Hepatocyte (in vitro differentiated cells): ENCODE data around the gene SYS1. TPM values are rescaled to one million over a fixed set of nuclear protein-coding genes. Genes with fewer than 3 reads are reported as not detected.

Source experiments
- DNase-seq: peaks from one replicate; pipeline ENCODE4 v3.0.0-alpha.2; 2016; ENCODE audit warnings: low spot score
- H2AFZ ChIP-seq: fragments of 200-600 bp; sonication (generic); 2 replicates; pipeline ENCODE4 v1.6.0; 2016; ENCODE audit warnings: antibody characterized with exemption, mild to moderate bottlenecking
- H3K27ac ChIP-seq: fragments of 200-600 bp; sonication (generic); 2 replicates; pipeline ENCODE4 v1.5.1; 2016; ENCODE audit warnings: mild to moderate bottlenecking
- H3K27me3 ChIP-seq: fragments of 200-600 bp; sonication (generic); 2 replicates; pipeline ENCODE4 v1.6.1; 2016
- H3K36me3 ChIP-seq: fragments of 200-600 bp; sonication (generic); replicated peaks from 2 replicates; pipeline ENCODE4 v1.5.1; 2016; ENCODE audit warnings: low read depth; ENCODE audit not compliant: insufficient read depth
- H3K4me1 ChIP-seq: fragments of 200-600 bp; sonication (generic); 2 replicates; pipeline ENCODE4 v1.5.1; 2016; ENCODE audit warnings: mild to moderate bottlenecking, moderate library complexity; ENCODE audit not compliant: insufficient read depth
- H3K4me2 ChIP-seq: fragments of 200-600 bp; sonication (generic); 2 replicates; pipeline ENCODE4 v1.6.0; 2016
- H3K4me3 ChIP-seq: fragments of 200-600 bp; sonication (generic); 2 replicates; pipeline ENCODE4 v1.5.1; 2016; ENCODE audit warnings: mild to moderate bottlenecking
- H3K79me2 ChIP-seq: fragments of 200-600 bp; sonication (generic); 2 replicates; pipeline ENCODE4 v1.6.0; 2017; ENCODE audit warnings: mild to moderate bottlenecking
- H3K9me2 ChIP-seq: fragments of 200-600 bp; sonication (generic); replicated peaks from 2 replicates; pipeline ENCODE4 v1.6.0; 2017; ENCODE audit warnings: mild to moderate bottlenecking; ENCODE audit not compliant: insufficient read depth
- H3K9me3 ChIP-seq: fragments of 200-600 bp; sonication (generic); 2 replicates; pipeline ENCODE4 v1.5.1; 2016; ENCODE audit warnings: low read depth, mild to moderate bottlenecking
- H4K20me1 ChIP-seq: fragments of 200-600 bp; sonication (generic); 2 replicates; pipeline ENCODE4 v1.6.0; 2016; ENCODE audit warnings: mild to moderate bottlenecking; ENCODE audit not compliant: insufficient read depth, poor library complexity, severe bottlenecking
- CTCF ChIP-seq: fragments of 200-600 bp; sonication (generic); IDR thresholded peaks from 2 replicates; pipeline ENCODE4 v1.5.1; 2016; ENCODE audit warnings: antibody characterized with exemption, mild to moderate bottlenecking; ENCODE audit not compliant: poor library complexity
- EZH2 ChIP-seq: fragments of 200-600 bp; sonication (generic); IDR thresholded peaks from 2 replicates; pipeline ENCODE4 v1.6.1; 2016; ENCODE audit warnings: antibody characterized with exemption, mild to moderate bottlenecking, borderline replicate concordance
- EZH2phosphoT487 ChIP-seq: fragments of 200-600 bp; sonication (generic); IDR thresholded peaks from one replicate; pipeline ENCODE4 v1.6.1; 2018; ENCODE audit warnings: antibody characterized with exemption, mild to moderate bottlenecking, low read depth, moderate library complexity; ENCODE audit not compliant: unreplicated experiment, severe bottlenecking
- WGBS: methylation state at CpG from one replicate; pipeline ENCODE4 v1.1.6; 2016; ENCODE audit warnings: low lambda C conversion rate; ENCODE audit errors: missing lambda C conversion rate; 5-methylcytosine and 5-hydroxymethylcytosine counted together
- polyA plus RNA-seq: library from polyadenylated mRNA; unstranded; fragments of >200 nt; fragmentation: Nextera tagmentation; extraction: Ambion mirVana; gene quantifications from 2 replicates; pipeline ENCODE4 v1.2.1, GENCODE V29; 2016
- total RNA-seq: library from RNA; depleted of rRNA; stranded (reverse); fragments of >200 nt; gene quantifications from 2 replicates; pipeline ENCODE4 v1.2.3, GENCODE V29; 2014

The SYS1 gene
- total and polyA plus RNA-seq, 2 experiments from 2014 or later, result 35.8 to 42.0 TPM

- H3K4me3 ChIP-seq, result no peak overlapping the region
- H3K4me1 ChIP-seq, result peaks cover 3% of the 10 kb centered on the region
- WGBS, result 73% methylated on average over 5 of the region's 5 CpGs
- H3K36me3 ChIP-seq, result no peaks in the 10 kb centered on the region
- H3K27ac ChIP-seq, result no peak overlapping the region
- H3K4me2 ChIP-seq, result no peak overlapping the region
- H3K27me3 ChIP-seq, result no peaks in the 10 kb centered on the region
- TF ChIP-seq CTCF (no peak), EZH2phosphoT487 (no peak), EZH2 (no peak)
- no peaks in the 10 kb centered on the region for H3K79me2 ChIP-seq
- no peak overlapping the region for H2AFZ ChIP-seq
- H3K9me2 ChIP-seq, result no peaks in the 10 kb centered on the region
- H4K20me1 ChIP-seq, result no peaks in the 10 kb centered on the region
- DNase-seq, result no peak
- no peaks in the 10 kb centered on the region for H3K9me3 ChIP-seq
These were observed 41.9 kb upstream of the SYS1 start for GRCh38 chr20:45320948-45321595.

GRCh38 chr20:45322952-45323383 lies 40.0 kb upstream of the SYS1 start:
- peak; percentile 65 for DNase-seq
- Histone ChIP-seq H3K4me1 (peaks cover 3% of the 10 kb centered on the region), H3K27ac (no peak overlapping the region), H2AFZ (no peak overlapping the region), H3K4me3 (no peak overlapping the region), H4K20me1 (no peaks in the 10 kb centered on the region), H3K79me2 (no peaks in the 10 kb centered on the region), H3K27me3 (no peaks in the 10 kb centered on the region), H3K9me3 (no peaks in the 10 kb centered on the region), H3K36me3 (no peaks in the 10 kb centered on the region), H3K9me2 (no peaks in the 10 kb centered on the region), H3K4me2 (no peak overlapping the region)
- TF ChIP-seq CTCF (peak; percentile 52), EZH2 (no peak)
- 48% methylated on average over 7 of the region's 7 CpGs for WGBS

DNA sequence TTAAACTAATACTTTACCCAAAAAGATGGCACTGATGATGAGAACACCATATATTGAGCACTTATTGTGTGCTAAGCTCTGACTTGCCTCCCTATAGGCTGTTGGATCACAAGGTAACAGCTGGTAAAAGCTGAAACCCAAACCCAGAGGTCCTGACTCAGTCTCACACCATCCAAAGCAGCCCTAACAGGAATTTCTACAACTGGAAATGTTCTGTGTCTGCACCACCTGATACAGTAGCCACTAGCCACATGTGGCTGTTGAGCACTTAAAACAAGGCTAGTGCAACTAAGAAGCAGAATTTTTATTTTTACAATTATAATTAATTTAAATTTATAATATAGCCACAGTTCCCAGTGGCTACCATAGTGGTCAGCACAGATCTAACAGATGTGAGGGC lies 39.2 kb upstream of the SYS1 start:
- H3K4me1 ChIP-seq, result peaks cover 3% of the 10 kb centered on the region
- DNase-seq, result no peak
- TF ChIP-seq EZH2phosphoT487 (no peak), CTCF (no peak), EZH2 (no peak)
- H3K9me3 ChIP-seq, result no peaks in the 10 kb centered on the region
- no peak overlapping the region for H3K27ac ChIP-seq
- no peak overlapping the region for H2AFZ ChIP-seq
- H3K27me3 ChIP-seq, result no peaks in the 10 kb centered on the region
- no peak overlapping the region for H3K4me2 ChIP-seq
- no peaks in the 10 kb centered on the region for H3K36me3 ChIP-seq
- H4K20me1 ChIP-seq, result no peaks in the 10 kb centered on the region
- H3K79me2 ChIP-seq, result no peaks in the 10 kb centered on the region
- no peaks in the 10 kb centered on the region for H3K9me2 ChIP-seq
- H3K4me3 ChIP-seq, result no peak overlapping the region

DNA sequence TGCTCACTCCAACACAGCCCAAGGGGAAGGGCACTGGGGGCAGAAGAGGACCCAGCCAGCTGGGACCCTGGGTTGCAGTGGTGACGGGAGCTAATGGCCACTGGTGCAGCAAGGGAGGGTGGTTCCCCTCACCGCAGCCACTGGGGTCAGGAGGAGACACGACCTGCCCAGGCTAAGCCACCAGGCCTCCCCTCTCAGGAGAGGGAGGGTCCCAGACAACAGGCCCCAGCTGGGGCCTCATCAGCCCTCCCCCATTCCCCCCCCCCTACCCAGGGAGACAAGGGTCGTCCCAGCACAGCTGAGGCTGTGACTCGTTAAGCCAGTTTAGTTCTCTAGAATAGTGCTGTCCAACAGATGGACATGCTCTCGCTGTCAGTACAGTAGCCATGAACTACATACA lies 37.6 kb upstream of the SYS1 start:
- Histone ChIP-seq H3K27me3 (no peaks in the 10 kb centered on the region), H3K27ac (no peak overlapping the region), H3K4me2 (no peak overlapping the region), H3K9me3 (no peaks in the 10 kb centered on the region), H2AFZ (no peak overlapping the region), H3K9me2 (no peaks in the 10 kb centered on the region), H3K4me3 (no peak overlapping the region), H3K36me3 (no peaks in the 10 kb centered on the region), H3K4me1 (peaks cover 3% of the 10 kb centered on the region), H3K79me2 (no peaks in the 10 kb centered on the region), H4K20me1 (peaks cover 6% of the 10 kb centered on the region)
- 58% methylated on average over 6 of the region's 6 CpGs for WGBS
- DNase-seq, result no peak
- TF ChIP-seq EZH2phosphoT487 (no peak), CTCF (no peak), EZH2 (no peak)
